ENCODE measurements around the gene ASB6.
"Not testable (repeated sequence)": the region's sequence is repeated elsewhere in the genome, so short reads cannot be mapped to it uniquely, and the experiment has no call there.

The ASB6 gene

DNA sequence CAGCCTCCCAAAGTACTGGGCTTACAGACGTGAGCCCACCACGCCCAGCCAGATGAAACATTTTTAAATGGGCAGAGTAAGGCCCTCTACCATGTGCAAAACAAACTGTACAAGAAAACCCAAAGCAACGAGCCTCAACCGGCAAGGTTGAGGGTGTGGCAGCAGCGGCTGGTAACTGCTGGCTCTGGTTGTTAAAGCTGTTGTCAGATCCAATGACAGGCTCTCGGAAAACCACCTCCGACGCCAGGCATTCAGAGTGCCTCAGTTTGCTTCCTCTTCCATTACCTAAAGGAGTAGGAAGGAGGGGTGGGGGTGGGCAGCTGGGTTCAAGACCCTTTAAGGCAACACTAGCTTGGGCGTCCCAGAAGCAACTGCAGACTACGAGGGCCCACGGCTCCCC lies 2.4 kb upstream of the ASB6 start:
- no peak for DNase-seq (ENCODE audit: low read depth in 3 of 3)

GRCh38 chr9:129643706-129644105 lies 1.8 kb upstream of the ASB6 start:
- no peak for DNase-seq (ENCODE audit: low read depth in 3 of 3)

DNA sequence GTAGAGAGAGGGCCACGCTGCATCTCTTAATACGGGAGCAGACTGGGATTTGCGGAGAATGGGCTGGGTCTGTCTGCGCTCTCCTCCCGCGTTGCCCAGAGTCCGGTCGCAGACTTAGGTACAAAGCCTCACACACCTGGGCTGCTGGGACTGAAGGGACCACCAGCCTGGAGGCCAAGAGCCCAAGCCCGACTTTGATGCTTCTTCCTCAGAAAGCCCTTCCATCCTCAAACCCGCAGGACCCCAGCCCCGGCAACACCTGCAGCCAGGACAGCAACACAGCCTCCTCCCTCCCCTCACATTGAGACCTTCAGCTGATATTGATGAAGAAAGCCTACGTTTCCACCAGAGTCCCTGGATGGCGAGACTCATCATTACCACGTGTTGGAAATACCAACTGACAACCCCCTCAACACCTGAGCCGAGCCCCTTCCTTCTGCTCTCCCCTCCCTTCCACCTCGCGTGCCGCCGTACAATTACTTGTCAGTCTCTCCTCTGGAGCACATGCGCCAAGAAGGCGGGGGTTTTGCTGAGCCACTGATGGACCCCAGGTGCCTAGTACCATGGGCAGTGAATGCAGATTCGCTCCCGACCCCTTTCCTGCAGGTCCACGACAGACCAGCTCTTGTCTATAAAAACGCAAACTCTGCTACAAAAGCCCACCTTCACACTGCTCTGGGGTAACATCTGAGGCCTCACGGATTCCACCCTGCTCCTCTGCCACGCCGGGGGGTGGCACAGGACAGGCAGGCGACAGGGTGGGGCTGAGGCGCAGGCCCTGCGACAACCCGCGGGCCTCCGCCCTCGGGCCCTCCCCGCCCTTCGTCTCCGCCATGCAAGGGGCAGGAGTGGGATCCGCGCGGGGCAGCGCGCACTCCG lies 841 bp downstream of the ASB6 start:
- DNase-seq (ENCODE audit: low read depth in 3 of 3): no peak

- DNase-seq (ENCODE audit: low read depth in 3 of 3): no peak
These were observed 1.7 kb downstream of the ASB6 start for GRCh38 chr9:129640086-129640870.

- DNase-seq (ENCODE audit: low read depth in 3 of 3): no peak
These were observed 2.2 kb downstream of the ASB6 start for GRCh38 chr9:129639756-129640085.

- no peak for DNase-seq (ENCODE audit: low read depth in 3 of 3)
These were observed 2.8 kb downstream of the ASB6 start for GRCh38 chr9:129639034-129639630.

- DNase-seq (ENCODE audit: low read depth in 3 of 3): no peak
These were observed 4.1 kb downstream of the ASB6 start for GRCh38 chr9:129637673-129638439.

DNA sequence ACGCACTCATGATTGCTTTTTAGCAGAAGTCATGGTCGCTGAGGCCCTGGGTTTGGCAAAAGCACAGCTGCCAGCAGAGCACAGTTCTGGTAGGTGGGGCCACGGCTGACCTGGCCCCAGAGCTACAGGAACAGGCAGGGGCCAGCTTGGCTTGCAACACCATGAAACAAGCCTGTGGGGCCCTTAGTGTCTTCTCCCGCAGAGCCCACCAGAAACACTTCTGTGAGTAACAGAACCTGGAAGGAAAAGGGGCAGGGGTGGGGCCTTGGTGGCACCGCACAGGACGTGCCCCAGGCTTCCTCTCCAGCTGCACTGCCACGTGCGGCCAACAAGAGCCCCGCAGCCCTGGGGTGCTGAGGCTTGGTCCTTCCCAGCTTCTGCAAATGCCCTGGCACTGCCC lies 4.8 kb downstream of the ASB6 start:
- no peak for DNase-seq (ENCODE audit: low read depth in 3 of 3)

DNA sequence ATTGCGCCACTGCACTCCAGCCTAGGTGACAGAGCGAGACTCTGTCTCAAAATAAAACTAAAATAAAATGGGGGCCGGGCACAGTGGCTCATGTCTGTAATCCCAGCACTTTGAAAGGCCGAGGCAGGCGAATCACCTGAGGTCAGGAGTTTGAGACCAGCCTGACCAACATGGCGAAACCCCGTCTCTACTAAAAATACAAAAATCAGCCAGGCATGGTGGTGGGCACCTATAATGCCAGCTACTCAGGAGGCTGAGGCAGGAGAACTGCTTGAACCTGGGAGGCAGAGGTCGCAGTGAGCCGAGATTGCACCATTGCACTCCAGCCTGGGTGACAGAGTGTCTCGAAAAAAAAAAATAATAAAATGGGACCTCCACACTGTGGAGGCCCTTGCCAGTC lies 5.6 kb downstream of the ASB6 start:
- DNase-seq (ENCODE audit: low read depth in 3 of 3): not testable (repeated sequence)

DNA sequence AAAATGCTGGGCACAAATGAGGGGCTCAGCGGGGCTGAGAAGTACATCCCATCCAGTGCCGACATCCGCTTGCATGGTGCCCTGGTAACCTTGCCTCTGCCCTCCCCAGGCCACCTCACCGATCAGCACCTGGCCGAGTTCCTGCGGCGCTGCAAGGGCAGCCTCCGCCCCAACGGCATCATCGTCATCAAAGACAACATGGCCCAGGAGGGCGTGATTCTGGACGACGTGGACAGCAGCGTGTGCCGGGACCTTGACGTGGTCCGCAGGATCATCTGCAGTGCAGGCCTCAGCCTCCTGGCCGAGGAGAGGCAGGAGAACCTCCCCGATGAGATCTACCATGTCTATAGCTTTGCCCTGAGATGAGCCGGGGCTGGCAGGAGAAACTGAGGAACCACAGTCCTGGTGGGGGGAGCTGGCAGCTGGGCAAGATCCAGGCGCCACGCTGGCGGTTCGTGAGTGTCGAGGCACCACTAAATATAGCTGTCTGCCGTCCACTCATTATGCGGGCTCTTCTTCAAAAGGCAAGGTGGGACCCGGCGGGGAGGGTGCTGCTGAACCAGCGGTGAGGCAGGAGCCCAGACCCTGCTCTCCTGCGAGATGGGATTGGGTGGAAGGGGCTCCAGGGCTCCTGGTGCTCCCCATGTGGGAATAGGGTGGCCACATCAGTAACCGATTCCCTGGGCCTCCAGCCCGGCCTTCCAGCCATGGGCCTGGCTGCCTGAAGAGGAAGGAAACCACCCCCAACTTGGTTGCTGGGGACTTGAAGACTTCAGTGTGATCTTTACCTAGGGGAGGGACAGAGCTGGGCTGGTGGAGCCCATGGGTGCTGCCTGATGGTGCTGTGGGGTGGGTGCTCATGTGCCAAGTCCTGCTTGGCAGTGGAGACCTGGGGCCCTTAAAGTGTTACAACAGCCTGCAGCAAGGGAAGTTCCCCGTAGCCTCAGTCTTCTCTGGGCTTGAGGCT lies 6.6 kb downstream of the ASB6 start:
- DNase-seq (ENCODE audit: low read depth in 3 of 3): no peak

DNA sequence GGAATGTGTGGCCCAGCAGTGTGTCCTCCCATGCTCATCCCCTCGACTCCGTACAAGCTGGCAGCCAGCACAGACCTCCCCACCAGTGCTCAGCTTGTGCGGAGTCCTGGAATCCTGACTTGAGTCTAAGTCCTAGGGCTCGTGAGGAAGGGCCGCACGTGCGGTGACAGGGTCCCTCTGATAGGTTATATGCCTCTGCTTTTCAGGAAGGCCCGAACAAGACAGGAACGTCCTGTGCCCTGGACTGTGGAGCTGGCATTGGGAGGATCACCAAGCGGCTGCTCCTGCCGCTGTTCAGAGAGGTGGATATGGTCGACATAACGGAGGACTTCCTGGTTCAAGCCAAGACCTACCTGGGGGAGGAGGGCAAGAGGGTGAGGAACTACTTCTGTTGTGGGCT lies 8.1 kb downstream of the ASB6 start:
- DNase-seq (ENCODE audit: low read depth in 3 of 3): no peak

- no peak for DNase-seq (ENCODE audit: low read depth in 3 of 3)
These were observed 8.7 kb downstream of the ASB6 start for GRCh38 chr9:129633207-129633606.

DNA sequence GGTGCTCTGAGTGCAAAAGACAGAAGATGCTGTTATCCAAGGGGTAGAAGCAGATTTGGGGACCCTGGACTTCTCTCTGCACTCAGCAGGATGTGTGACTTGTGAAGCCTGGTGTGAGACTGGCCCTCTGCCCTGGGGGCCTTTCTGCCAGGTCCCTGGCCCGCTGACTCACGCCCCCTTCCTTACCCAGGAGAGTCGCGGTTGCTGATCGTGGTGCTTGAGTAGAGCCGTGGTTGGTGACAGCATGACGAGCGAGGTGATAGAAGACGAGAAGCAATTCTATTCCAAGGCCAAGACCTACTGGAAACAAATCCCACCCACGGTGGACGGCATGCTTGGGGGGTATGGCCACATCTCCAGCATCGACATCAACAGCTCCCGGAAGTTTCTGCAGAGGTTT lies 9.5 kb downstream of the ASB6 start:
- DNase-seq (ENCODE audit: low read depth in 3 of 3): no peak

DNA sequence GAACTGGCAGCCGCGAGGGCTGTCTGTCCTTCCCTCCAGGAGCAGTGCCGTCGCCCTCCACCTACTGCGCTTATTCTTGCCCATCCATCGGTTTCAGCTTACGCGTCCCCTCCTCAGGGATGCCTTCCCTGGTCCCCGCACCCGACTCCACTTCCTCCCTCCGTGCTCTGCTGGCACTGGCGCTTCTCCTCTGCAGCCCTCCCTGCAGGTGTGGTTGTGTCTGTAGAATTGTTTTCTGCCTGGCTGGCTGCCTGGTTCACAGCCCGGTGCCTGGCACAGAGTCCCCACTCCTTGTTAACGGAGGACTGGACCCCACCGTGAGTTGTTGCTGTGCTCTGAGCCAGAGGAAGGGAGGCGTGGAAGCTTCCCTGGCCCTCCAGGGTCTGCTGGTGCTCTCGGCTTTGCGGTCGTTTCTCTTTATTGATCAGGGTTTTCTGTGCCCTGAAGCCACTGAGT lies 10.2 kb downstream of the ASB6 start:
- DNase-seq (ENCODE audit: low read depth in 3 of 3): no peak

DNA sequence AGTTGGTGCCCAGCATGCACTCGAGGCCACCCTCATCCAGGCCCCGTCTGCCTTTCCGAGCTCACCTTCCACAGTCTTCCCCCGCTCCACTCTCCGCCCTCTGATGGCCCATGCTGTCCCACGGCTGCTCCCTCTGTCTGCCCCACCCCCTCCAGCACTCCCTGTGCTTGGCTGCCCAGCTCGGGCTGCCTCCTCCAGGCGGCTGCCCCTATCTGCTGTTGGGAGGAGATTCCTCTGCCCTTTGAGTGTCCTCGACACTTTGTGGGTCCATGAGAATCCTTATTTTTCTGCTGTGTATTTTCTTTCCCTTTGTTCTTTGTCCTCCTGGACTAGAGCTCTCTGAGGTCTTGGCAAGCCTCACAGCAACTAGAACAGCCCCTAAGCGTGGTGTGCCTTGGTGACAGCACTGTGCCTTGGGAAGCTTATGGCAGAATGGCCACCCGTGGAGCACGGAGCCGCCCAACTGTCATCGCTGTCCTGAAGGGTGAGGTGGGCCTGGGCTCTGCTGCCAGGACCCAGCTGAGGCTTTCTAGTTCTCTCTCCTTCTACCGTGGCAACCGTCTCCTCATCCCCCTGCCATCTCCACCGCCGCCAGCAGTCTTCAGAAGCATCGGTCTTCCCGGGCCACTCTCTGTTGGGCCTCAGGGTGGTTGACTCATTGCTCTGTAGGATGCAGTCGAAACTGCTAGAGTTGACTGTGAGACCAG lies 10.8 kb downstream of the ASB6 start:
- no peak for DNase-seq (ENCODE audit: low read depth in 3 of 3)

DNA sequence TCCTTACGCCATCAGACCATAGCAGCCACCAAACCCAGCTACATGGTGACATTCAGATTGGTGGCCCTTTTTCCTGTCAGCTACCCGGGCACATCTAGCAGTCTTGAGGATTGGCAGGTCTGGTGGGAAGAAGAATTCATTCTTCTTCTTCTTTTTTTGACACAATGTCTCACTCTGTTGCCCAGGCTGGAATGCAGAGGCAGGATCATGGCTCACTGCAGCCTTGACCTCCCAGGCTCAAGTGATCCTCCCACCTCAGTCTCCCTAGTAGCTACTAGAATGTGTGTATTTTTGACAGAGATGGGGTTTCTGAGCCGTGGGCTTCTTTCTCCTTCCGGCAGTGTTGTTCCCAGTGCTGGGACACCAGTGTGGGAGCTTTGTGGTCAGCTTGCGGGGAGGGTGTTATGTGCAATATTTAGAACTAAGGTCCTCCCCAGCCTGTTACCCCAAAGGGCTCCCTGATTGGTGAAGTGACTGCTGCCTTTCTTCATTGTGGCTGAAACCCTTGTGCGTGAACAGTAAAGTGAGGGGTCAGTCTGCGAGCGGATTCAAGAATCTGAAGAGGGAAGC lies 12.6 kb downstream of the ASB6 start:
- DNase-seq (ENCODE audit: low read depth in 3 of 3): no peak

GRCh38 chr9:129628709-129629108 lies 13.2 kb downstream of the ASB6 start:
- DNase-seq (ENCODE audit: low read depth in 3 of 3): no peak

DNA sequence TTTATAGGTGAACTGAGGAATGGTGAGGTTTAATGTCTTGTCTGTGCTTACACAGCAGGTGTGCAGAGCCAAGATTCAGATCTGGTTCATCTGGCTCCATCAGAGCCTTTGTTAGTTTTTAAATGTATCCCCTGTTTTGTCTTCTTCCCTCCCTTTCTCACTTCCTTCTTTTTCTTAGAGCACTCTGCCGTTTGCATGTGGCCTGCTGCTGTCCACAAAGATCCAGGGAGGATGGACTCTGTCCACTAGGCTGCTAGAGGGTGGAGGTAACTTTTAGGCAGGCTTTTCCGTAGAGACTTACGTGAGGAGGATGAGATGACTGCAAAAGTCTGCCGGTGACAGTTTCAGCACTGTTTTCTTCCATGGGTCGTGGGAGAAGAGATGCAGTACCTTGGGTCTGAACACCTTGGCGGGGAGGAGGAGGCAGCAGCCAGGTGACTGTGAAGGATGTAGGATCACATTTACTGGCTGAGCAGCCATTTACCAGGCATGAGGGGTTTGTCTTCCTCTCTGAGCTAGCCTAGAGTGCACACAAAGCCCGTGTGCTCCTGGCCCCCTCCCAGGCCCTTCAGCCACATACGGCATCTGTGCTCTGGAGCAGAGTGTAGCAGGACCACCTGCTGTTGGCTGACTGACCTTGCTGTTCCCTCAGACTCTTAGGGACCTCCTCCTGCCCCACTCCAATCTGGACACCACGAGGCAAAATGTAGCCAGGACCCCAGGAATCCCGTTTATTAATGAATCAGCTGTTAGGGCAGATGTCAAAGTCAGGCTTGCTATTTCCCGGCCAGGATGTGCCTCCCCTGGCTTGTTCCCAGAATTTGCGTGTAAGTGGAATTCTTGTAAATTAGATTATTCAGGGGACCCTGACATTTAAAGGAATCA lies 14.2 kb downstream of the ASB6 start:
- DNase-seq (ENCODE audit: low read depth in 3 of 3): no peak
